OCI-LY1 (cell line): ENCODE data around the gene DMAC2L.
"Not testable (repeated sequence)": the region's sequence is repeated elsewhere in the genome, so short reads cannot be mapped to it uniquely, and the experiment has no call there.

Experiments used
- EZH2 ChIP-seq: fragments of 200-600 bp; sonication (generic), shearing (Covaris generic); IDR thresholded peaks from 2 replicates; pipeline ENCODE4 v1.8.0; 2017; ENCODE audit warnings: borderline replicate concordance, mixed run types, mild to moderate bottlenecking, antibody characterized with exemption, low read length, moderate library complexity, mixed read lengths
- TF ChIP-seq, protein P1 (sequence below): fragments of 200-600 bp; sonication (generic), shearing (Covaris generic); IDR thresholded peaks from 2 replicates; pipeline ENCODE4 v1.5.1; 2017; ENCODE audit warnings: mild to moderate bottlenecking, antibody characterized with exemption, low read length, moderate library complexity, mixed read lengths

GRCh38 chr14:50314098-50314497 is 2.0 kb downstream of the DMAC2L start:
- TF ChIP-seq, protein P1, sequence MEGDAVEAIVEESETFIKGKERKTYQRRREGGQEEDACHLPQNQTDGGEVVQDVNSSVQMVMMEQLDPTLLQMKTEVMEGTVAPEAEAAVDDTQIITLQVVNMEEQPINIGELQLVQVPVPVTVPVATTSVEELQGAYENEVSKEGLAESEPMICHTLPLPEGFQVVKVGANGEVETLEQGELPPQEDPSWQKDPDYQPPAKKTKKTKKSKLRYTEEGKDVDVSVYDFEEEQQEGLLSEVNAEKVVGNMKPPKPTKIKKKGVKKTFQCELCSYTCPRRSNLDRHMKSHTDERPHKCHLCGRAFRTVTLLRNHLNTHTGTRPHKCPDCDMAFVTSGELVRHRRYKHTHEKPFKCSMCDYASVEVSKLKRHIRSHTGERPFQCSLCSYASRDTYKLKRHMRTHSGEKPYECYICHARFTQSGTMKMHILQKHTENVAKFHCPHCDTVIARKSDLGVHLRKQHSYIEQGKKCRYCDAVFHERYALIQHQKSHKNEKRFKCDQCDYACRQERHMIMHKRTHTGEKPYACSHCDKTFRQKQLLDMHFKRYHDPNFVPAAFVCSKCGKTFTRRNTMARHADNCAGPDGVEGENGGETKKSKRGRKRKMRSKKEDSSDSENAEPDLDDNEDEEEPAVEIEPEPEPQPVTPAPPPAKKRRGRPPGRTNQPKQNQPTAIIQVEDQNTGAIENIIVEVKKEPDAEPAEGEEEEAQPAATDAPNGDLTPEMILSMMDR = not testable (repeated sequence)
- TF ChIP-seq EZH2 = not testable (repeated sequence)
